Islet of Langerhans (tissue), 1 donor: ENCODE measurements around the gene HAUS3.
A peak's percentile ranks its signal among the peaks of the same experiment; 100 is the strongest.

Experiments
- FAIRE-seq: peaks from one replicate; lab custom pipeline; 2011; peaks lifted over from hg19 to GRCh38; lab: Jason Lieb, UNC

Gene HAUS3

DNA sequence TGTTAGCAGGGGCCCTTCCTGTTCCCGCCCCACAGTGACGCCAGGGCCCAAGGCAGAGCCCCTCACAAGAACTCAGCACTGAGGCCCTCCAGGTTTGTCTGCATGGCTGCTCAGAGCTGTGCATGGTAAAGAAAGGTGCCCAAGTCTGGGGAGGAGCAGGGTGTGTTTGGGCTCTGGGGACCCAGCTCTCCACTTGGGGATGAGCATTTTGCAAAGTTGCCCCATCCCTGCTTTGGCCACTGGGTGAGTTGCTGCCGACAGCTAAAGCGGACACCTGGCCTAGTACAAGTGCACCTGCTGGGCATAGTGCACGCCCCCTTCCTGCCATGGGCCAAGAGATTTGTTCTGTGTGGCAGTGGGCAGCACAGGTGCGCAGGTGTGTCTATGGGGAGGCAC, 22.0 kb upstream of the HAUS3 start:
- no peak for FAIRE-seq

DNA sequence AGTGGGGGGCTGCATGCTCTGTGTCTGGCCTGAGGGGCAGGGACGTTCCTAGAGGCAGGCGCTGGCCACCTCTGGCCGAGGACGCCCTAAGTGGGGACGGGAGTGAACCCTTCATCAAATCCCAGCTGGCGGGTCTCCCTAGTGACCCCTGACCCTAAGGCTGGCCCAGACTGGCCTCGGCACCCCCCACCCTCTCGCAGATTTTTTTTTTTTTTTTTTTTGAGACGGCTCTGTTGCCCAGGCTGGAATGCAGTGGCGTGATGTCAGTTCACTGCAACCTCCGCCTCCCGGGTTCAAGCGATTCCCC, 21.0 kb upstream of the HAUS3 start:
- FAIRE-seq = no peak

DNA sequence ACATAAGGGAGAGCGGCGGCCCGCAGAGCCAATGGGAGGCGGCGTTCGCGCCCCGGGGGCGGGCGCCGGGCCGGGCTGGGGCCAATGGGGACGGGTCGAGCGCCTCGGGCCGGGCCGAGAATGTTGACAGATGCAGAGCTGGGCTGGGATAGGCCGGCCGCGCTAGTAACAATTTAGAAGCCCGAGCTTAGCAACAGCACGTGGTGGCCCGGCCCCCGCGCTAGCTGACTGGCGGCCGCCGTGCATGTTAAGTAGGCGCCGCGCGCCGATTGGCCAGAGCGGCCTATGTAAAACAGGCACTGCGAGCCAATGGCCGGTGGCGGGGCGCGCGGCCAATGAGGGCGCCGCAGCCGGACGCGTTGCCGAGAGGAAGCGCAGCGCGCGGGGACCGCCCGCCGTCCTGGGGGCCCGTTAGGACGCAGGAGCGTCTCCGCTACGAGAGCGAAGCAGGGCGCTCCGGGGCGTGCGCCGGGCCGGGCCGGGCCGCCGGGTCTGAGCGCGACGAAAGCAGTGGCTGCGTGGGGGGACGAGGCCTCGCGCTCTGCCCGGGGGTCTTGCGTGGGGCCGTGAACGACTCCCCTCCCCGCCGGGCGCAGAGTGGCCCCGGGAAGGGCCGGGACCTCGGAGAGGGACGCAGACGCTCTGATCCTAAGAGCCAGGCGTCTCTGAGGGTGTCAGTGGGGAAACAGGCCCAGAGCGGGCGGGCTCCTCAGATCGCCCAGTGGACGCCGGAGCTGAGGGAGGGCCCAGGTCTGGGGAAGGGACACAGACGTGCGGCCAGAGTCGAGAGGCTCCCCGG, 20.4 kb upstream of the HAUS3 start:
- peak; percentile 47 for FAIRE-seq

DNA sequence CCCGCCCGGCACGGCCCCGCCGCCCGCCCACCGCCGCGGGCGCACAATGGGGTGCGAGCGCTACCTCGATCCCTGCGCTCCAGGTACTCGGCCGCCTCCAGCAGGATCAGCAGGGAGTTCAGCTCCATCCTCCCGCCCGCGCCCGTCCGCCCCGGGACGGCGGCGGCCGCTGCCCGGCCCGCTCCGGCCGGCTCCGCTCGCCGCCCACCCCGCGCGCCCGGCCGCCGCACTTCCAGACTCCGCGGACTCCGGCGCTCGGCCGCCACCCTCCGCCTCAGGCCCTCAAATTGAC, 19.9 kb upstream of the HAUS3 start, which contains the start of gene MXD4:
Gene MXD4 (minus strand): TSS at position 257 of the 292 bp plus-strand sequence. CDS start 129 bp downstream, at position 128.
- no peak for FAIRE-seq

DNA sequence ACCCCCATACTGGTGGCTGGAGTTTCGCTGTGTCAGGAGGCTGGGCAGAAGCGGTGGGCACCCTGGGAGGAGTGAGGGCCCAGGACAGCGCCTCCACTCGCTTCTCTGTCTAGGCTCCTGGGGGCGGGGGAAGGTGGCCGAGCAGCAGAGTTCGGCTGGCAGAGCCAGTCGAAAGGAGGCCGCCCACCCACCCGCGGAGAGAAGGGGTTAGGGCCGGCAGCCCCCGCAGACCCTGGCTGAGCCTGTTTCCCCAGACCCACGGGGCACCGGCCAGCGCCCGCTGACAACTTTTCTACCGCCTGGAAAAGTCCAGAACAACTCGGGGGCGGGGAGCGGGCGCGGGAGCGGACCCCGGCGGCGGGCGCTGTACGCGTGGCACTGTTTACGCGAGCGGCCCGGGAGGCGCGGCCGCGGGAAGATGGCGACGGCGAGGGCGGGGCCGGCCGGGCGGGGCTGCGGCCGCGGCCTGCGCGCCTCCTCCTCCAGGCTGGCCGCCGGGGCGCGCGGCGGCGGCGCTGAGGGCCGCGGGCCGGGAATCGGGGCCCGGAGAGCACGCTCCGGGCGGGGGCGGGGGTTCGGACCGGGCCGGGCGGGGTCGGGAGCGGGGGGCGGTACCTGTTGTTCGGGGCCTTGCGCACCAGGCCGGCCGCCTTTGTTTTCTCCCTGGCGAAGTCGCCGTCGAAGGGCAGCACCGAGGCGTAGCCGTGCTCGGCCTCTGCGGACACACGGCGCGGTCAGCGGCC, 19.4 kb upstream of the HAUS3 start:
- FAIRE-seq = no peak

DNA sequence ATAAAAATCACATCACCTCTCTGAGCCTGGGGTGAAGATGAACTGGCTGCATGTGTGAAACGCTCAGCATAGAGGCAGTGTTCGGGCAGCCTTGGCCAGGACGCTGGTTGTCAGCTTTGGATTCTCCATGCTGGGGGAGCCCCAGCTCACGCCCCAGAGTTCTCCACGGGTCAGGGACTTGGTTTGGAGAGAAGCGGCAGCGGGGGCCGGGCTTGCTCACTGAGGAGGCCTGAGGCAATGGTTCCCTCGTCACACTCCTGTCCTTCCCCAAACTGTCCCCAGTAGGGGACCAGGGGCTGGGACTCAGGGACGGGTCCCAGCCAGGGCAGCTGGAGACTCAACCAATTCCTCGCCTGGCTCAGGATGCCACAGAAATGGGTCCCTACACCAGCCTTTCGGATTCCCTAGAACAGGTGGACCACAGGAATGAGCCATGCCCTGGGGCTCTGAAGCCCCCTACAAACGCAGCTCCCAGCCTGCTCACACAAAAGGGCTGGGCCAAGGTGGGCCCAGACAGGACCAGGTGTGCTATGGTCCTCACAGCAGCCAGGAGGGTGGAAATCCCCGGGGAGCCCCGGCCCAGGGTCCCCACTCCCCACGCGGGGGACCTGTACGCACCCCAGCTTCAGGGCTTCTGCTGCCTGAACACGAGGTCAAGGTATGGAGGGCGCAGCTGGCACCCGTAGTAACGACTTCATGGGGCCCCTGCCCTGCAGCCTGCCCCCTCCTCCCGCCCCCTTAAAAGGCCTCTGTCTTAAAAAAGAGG, 18.6 kb upstream of the HAUS3 start:
- no peak for FAIRE-seq

DNA sequence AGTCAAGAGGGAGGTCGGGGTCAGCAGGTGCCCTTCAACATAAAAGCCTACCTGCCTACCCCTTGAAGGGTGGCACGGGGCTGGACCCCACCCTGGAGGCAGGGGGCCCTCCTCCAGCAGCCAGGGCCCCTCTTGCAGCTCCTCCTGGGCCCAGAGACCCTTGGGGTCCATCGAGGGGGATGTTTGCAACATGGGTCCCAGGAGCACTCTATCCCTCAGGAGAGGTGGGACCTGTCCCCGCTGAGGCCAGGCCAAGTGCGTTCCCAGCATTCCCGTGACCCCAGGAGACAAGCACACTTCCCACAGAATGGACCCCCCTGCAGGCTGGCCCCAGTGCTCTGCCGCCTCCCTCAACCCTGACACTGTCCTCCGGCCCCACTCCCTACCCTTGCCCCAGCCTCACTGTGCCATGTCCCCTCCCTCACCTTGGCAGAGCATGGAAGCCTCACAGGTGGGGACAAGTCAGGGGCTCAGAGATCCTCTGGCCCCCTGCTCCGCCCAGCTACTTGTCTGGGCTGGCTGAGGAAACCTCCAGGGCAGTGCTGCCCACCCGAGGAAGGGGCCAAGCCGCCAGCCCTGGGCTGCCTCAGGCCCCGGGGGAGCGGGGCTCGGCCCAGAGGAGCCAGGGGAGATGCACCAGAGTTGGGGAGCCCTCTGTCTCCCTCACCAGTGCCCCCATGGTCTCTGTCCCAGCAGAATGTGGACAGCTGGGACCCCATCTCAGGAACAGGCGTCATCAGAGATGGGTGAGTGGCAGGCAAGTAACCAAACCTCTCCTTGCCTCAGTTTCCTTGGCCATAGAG, 17.8 kb upstream of the HAUS3 start:
- no peak for FAIRE-seq

DNA sequence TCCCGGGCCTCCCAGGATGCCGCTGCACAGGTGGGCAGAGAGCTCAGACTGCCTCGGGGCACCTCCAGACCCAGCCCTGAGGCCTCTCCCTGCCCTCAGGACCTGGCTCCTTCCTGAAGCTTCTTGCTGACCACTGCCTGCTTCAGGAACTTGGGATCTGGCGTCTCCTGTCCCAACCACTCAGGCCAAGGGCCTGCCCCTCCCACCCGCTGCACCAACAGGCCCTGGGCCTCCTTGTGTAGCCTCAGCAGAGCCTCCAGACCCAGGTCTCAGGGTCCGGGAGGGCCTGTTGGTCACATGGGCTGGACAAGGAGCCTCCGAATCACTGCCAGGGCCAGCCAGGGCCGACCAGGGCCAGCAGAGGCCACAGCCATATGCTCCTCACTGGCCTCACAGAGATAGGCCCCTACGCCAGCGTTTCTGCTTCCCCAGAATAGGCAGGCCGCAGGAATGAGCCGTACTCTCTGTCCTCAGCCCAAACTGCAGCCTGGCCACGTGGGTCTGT, 17.2 kb upstream of the HAUS3 start:
- no peak for FAIRE-seq

DNA sequence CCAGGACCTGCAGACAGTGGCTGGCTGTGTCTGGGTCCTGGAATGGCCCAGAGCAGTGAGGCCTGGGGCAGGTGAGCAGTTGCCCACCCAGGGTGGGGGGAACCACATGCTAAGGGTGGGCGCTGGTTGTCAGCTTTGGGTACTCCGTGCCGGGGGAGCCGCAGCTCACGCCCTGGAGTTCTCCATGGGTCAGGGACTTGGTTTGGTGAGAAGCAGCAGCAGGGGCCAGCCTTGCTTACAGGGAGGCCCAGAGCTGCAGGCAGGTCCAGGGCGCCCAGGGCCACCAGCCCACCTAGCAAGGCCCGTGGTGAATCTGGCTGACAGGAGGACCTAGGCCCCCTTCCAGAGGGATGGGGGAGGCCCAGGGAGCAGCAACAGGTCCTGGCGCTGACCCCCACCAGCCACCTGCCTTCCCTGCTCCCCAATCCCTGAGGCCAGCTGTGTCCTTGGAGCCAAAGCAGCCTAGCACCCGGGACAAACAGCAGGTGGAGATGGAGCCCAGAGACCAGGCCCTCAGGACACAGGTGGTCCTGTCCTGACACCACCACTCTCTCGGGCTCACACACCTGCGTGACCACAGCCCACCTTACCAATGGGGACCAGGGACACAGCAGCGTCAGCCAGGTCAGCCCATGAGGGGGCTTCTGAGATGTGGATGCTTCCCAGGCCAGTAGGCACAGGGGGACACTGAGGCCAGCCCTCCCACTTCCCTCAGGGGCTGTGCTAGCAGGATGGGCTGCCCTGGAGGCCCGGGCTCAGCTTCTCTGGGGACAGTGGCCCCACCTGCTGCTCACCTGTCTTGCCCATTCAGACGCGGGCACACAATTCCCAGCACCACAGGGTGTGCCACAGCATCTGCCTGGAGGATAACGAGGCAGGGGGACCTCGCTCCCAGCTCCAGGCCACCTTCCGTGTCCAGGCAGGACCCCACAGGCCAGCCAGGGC, 16.4 kb upstream of the HAUS3 start:
- FAIRE-seq = no peak

DNA sequence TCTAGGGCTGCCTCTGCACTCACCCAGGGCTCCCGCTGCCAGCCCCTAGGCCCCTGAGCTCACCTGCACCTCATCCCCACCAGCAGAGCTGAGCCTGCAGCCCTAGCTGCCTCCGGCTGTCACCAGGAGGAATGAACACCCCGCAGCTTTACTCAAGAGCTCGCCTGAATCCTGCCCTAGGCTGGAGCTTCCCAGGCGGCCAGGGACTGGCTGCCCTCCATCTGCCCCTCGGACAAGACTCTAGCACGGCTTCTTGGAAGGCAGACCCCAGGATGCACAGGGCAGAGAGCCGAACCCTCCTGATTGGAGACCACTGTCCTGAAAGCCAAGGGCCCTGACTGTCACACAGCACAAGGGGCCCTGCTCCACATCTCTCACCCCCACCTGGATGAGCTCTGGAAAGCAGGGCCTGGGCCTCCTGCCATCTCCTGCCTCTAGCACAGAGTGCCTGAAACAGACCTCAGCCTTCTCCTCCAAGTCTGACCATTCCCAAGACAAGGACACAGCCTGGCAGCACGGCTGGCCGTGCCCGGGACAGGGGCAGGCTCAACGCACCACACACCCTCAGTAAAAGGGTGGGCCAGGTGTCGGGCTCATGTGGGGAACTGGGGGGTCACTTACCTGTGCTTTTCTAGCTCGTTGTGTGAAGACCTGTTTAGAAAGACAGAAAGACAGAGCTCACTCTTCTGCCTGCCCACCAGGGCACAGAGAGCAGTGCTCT, 15.6 kb upstream of the HAUS3 start:
- FAIRE-seq = no peak

DNA sequence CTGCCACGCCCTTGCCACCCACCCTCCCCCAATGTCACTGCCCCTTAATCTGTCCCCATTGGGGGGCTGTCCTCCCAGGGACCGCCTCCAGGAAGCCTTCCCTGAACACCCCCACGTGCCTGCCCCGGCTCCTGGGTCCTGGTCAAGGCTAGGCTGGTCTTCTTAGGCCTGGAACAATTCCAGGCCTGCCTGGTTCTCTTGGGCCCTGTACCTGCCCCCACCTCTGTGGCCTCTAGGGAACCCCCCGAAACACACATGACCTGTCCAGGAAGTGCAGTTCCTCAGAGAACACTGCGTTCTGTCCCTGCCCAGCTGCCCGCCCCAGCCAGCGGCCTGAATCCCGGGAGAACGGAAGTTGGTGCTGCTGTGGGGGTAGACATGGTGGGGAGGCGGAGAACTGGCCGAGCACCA, 14.9 kb upstream of the HAUS3 start:
- FAIRE-seq = no peak

DNA sequence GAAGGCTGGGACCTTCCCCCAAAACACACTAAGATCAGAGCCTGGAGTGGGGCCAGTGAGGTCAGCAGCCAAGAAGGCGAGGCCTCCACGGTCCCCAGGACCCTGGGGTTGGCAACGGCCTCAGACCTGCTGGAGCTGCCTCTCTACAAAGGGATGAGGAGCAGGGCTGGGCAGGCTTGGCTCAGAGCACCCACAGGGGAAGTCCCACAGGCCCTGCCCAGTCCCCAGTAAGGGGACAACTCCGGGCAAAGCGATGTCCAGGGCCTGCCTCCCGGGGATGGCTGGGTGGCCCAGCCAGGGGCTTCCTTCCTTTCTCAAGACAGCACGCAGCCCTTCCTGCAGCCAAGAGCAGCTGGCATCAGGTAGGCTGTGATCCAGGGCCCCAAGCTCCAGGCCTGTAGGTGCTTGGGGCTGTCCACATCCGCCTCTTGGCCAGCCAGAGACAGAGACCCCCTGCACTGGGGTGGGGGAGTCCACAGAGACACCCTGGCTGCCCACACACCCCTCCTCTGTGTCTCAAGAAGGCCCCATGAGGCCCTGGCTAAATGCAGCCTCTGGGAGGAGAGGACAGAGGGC, 14.3 kb upstream of the HAUS3 start:
- no peak for FAIRE-seq

DNA sequence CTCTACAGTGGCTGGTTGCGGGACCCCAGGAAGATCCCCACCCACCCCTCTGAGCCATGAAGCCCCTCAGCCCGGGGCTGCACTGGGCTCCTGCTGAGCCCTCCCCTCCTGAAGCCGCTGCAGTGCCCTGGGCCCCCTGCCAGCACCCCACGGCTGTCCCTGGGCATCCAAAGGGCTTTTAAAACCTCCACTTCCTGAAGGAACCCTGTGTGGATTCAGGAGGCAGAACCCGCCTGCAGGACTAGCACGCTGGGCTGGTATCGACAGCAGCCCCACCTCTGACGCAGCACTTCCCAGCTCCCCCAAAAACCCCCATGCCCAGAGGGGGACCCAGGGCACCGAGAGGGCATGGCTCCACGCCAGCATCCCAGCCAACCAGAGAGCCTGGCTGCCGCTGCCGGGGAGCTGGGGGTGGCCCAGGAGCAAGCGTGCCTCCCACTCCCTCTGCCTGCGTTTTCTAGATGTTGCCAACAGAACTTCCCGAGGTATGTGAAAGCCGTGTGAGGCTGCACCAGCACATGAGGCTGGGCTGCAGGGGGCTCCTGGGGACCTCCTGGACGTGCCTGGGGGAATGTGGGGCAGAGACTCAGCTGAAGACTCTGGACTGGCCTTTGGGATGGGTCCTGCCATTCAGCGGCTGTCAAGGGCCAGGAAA, 13.7 kb upstream of the HAUS3 start:
- FAIRE-seq = no peak

DNA sequence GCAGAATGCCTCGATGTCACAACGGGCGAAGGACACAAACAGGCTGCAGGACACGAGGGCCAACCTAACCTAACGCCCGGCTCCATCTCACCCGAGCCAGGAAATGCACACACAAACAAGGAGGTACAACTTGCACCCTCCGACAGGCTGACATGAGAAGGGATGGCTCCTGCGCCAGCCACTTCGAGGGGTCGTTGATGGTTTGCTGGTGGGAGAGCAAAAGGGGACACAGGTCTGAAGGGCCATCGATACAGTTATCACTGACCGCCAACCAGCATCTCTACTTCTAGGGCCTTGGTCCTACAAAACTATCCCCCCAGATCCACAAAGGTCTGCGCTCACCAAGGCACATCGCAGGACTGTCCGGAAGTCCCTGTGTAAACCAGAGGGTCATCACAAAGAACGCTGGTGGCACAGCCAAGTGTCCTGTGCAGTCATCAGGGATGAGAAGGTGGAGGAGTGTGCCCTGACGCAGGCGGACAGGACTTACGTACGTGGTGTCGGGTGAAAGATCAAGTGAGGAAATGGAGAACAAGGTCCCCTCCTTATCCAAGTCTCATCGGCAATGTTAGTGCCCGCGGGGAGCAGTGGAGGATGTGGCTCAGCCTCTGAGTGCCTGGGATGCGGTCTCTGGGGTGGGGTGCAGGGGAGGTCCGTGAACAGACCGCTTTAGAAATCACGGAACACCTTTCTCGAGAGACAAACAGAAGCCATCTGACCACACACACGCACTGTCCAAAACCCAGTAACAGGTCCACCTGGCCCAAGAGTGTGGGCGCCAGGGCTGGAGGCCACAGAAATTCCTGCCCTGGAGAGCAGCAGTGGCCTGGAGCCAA, 13.0 kb upstream of the HAUS3 start:
- FAIRE-seq = no peak

DNA sequence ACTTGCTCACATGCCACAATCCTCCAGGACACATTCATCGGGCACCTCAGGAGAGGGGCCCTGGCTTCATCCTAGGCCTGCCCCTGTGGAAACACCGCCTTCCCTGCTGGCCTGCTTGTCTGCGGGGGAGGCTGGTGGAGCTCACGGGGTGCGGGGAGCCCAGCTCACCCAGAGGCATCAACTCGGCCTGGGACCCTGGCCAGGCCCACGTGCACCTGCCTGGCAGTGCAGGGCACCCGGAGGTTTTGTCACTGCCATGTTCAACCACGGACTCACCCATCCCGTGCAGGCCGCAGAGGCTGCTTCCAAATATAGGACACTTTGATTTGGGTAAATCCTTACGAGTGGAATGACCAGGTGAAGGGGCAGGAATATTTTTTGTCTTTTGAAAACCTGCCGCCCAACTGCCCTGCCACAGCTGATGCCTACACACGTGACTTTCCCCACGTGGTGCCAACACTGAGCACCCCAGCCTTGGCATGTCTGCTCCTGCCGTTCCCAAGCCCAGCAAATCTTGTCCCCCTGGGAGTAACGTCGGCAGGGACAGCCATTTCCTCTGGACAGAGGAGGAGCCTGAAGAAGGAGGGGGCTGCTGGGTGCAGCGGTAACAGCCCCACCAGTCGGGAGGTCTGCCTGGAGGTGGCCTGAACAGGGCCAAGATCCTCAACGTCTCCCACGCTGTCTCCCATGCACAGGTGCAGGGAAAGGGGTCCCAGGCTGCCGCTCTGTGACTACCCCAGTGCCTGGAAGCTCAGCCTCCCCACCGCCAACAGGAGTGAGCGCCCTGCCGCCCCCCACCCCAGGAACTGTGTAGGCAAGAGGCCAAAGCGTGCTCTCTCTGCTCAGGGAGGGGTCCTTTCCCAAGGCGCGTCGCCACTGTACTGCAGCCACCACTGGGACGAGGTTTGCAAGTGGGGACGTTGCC, 11.5 kb upstream of the HAUS3 start:
- no peak for FAIRE-seq

DNA sequence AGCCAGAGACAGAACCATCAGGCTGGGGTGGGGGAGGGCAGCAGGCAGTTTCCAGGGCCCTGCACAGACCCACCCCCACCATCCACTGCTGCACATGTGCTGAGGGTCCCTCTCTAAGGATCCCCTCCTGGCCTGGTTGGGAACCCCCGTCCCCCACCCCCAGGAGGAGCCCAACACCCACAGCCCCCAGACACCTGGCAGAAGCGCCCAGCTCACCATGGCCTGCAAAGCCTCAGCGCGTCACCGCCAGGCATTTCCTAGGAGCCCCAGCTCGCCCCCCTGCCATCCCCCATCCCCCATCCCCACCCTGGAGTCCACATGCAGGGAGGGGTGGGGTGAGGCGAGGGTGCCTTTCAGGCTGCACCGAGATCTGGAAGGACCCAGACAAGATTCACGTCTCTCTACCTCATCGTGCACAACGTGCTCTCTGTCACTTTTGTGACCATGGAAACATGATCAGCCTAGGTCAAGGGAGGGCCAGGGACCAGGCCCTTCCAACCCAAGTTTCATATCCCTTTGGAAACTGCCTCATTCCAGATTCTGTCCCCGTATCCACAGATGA, 10.7 kb upstream of the HAUS3 start:
- FAIRE-seq = no peak
